ENCODE data around the gene RND3. TPM values are rescaled to one million over a fixed set of nuclear protein-coding genes. Genes with fewer than 3 reads are reported as not detected.

The RND3 gene
- total RNA-seq, 1 donor from 2014 or later: 59.1 TPM

DNA sequence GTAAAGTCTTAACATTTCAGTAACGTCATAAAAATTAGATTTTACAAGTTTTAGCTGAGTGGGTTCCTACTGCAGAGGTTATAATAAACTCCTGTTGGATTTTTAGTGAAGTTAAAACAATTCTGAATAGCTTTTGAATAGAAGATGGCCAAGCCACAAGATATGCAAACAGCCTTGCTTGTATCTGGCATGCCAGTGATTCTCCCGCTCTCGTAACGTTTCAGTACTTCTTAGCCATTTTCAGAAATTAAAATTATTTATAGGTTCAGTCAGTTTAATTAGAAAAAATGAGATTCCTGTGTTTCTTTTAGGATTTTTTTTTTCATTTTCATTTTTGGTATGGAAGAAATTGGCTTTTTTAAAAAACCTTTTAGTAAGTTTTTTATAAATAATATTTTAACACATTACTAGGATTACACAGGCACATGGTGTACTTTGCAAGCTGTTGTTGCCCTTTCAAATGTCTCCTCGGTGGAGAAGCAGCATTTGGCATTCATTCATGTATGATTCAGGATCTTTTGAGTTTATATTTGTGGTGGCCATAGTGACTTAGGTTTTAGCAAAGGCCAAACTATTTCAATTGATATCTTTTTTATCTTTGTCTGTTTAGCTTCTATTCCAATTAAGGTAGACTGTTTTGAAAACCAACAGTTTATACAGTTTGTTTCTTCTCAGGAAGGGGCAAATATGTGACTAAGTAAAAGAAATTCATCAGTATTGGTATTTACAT is 30.6 kb upstream of the RND3 start:
- no peak for DNase-seq (ENCODE audit: low read depth)
- TF ChIP-seq, protein P1, sequence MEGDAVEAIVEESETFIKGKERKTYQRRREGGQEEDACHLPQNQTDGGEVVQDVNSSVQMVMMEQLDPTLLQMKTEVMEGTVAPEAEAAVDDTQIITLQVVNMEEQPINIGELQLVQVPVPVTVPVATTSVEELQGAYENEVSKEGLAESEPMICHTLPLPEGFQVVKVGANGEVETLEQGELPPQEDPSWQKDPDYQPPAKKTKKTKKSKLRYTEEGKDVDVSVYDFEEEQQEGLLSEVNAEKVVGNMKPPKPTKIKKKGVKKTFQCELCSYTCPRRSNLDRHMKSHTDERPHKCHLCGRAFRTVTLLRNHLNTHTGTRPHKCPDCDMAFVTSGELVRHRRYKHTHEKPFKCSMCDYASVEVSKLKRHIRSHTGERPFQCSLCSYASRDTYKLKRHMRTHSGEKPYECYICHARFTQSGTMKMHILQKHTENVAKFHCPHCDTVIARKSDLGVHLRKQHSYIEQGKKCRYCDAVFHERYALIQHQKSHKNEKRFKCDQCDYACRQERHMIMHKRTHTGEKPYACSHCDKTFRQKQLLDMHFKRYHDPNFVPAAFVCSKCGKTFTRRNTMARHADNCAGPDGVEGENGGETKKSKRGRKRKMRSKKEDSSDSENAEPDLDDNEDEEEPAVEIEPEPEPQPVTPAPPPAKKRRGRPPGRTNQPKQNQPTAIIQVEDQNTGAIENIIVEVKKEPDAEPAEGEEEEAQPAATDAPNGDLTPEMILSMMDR (conservative IDR thresholded peaks at IDR 0.05; ENCODE audit: low read depth, low read length): no peak
- no peak overlapping the region for H3K4me3 ChIP-seq (ENCODE audit: low read depth, low read length)

DNA sequence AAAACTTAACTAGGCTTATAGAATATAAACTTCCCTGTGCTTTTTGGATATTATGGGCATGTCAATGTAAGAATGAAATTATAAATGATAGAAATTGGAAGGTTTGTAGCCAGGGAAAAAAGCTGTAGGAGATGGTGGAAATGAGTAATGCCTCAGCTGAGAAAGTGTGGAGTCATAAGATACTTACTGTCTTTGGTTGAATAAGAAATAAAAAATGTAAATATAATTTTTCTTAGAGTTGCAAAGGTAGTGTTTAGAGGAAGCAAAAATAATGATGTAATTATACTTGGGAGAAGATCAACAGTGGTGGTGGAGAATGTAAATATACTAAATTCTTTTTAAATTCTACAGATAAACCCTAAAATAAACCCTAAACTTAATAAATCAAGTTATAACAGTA is 26.2 kb upstream of the RND3 start:
- TF ChIP-seq, protein P1 (conservative IDR thresholded peaks at IDR 0.05; ENCODE audit: low read depth, low read length): no peak
- H3K4me3 ChIP-seq (ENCODE audit: low read depth, low read length): no peak overlapping the region
- DNase-seq (ENCODE audit: low read depth): no peak

DNA sequence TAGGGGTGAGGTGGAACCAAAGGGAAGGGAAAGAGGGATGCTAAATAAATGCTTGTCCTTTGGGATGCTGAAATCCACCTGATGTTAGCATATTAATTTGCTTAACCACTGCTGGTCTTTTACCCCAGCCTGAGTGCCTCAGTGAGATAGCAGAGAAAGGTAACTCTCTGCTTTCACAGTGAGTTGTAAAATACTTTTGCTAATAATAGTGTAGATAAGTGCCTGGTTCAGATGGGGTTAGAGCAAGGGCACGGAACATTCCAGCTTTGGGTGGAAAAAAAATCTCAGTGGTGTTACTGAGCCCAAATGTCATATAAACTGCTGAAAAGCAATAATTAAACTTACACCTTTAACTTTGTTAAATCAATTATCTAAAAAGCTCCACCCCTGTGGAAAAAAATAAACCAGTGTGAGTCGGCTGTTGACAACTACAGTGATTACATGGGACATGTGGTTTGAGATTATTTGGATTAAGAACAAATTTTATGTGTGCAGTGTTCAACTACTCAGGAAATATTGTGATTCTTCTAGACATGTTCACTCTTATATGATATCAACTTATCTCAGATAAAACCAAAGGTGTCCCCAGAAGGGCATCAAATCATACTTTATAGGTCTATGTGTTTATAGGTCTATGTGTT is 21.1 kb upstream of the RND3 start:
- no peak overlapping the region for H3K4me3 ChIP-seq (ENCODE audit: low read depth, low read length)
- no peak for DNase-seq (ENCODE audit: low read depth)
- TF ChIP-seq, protein P1 (conservative IDR thresholded peaks at IDR 0.05; ENCODE audit: low read depth, low read length): no peak

DNA sequence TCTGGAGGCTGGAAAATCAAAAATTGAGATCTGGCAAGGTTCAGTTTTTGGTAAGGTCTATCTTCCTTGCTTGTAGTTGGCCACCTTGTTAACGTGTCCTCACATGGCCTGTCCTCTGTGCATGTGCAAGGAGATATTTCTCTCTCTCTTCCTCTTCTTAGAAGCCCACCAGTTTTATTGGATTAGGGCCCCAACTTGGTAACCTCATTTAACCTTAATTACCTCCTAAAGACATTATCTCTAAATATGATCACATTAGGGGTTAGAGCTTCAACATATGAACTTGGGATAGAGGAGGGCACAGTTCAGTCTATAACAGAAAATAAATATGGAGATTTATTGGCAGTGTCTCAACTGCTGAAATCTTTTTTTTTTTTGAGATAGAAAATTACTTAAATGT is 19.6 kb upstream of the RND3 start:
- no peak overlapping the region for H3K4me3 ChIP-seq (ENCODE audit: low read depth, low read length)
- TF ChIP-seq, protein P1 (conservative IDR thresholded peaks at IDR 0.05; ENCODE audit: low read depth, low read length): no peak
- no peak for DNase-seq (ENCODE audit: low read depth)

DNA sequence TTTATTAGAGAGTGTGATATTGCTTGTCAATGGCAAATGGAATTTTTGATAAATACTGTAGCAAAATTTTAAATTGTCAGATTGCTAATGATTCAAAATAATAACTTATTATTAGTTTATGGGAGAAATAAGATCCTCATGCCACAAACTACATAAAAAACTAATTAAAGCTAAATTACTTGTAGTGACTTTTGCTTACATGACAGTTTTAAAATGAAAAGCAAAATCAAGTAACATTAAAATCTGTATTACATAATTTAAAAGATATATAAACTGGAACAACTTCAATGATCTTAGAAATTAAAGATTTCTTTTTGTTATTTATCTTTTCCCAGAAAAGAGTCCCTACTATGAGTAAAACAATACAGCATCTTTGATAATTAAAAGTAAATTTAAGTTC is 17.7 kb upstream of the RND3 start:
- no peak for DNase-seq (ENCODE audit: low read depth)
- no peak overlapping the region for H3K4me3 ChIP-seq (ENCODE audit: low read depth, low read length)
- TF ChIP-seq, protein P1 (conservative IDR thresholded peaks at IDR 0.05; ENCODE audit: low read depth, low read length): no peak

DNA sequence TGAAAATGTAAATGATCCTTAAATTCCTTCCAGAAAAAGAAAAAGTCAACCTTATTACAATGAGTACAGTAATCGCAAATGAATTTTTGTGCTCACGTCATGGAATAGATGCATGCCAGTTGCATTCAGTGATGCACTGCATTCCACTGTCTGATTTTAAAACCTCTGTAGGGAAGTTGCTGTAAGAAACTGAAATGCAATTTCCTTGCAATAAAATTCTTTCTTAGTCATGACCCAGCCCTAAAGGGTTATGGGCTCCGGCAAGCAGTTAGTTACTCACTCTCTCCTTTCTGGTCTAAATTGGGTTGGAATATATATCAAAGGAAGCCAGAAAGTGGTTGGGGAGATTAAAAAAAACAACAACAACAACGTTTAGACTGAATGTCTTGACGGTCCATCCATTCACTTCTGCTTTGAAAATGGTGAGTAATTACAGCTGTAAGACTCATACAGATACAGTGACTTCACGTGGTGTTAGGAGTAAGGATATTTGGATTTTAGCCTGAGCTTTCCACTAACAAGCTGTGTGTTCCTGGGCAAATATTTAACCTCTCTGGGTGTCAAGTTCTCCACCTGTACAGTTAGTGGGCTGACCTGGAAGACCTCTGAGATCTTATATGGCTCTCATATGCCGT is 8.6 kb upstream of the RND3 start:
- H3K4me3 ChIP-seq (ENCODE audit: low read depth, low read length): no peak overlapping the region
- no peak for DNase-seq (ENCODE audit: low read depth)
- TF ChIP-seq, protein P1 (conservative IDR thresholded peaks at IDR 0.05; ENCODE audit: low read depth, low read length): no peak
